HCT116 (cell line): ENCODE data around the gene IZUMO4. TPM values are rescaled to one million over a fixed set of nuclear protein-coding genes. Genes with fewer than 3 reads are reported as not detected.

ENCODE experiments used
- ATAC-seq: fragments of 200-7000 bp; cut with Tn5 transposase; 2 replicates; pipeline ENCODE4 v1.9.1; 2020; ENCODE audit warnings: mild to moderate bottlenecking, moderate library complexity
- BruUV-seq: library from RNA; stranded (reverse); fragments of 400-500 nt; replicated peaks from 2 replicates; lab custom pipeline; 2021; lab: Mats Ljungman, UMichigan
- CTCF ChIA-PET: fragments of 300-600 bp; sonication (Branson Sonifier 250); formaldehyde crosslinking; loops from one replicate; lab custom pipeline; 2021; ENCODE audit warnings: antibody characterized with exemption; lab: Charles Lee
- POLR2A ChIA-PET: fragments of 300-600, 350-600 bp; sonication (Branson Sonifier 250); formaldehyde crosslinking; loops from one replicate; lab custom pipeline; 2021; ENCODE audit warnings: antibody characterized with exemption; lab: Charles Lee
- RAD21 ChIA-PET, 2 experiments: fragments of 300-600 bp; sonication (Branson Sonifier 250); formaldehyde crosslinking; loops; one replicate each; lab custom pipeline; 2023; ENCODE audit warnings: low total read pairs in 2 of 2; ENCODE audit not compliant: uncharacterized antibody in 2 of 2, unreplicated experiment in 2 of 2, low non-redundant PET in 1 of 2; lab: Charles Lee
- DNase-seq: peaks from one replicate; pipeline ENCODE4 v3.0.0-alpha.2; 2010; ENCODE audit warnings: low read depth, low spot score
- H2AFZ ChIP-seq: fragments of 200-600 bp; shearing (Covaris generic), sonication (generic); 2 replicates; pipeline ENCODE4 v1.6.1; 2017; ENCODE audit warnings: low read depth, mixed run types, mixed read lengths, antibody characterized with exemption, low read length; ENCODE audit not compliant: poor library complexity, severe bottlenecking
- H3K27ac ChIP-seq: 2 replicates; pipeline ENCODE4 v1.5.1; 2012; ENCODE audit warnings: low read depth, low read length
- H3K27me3 ChIP-seq: fragments of 200-600 bp; sonication (generic); 2 replicates; pipeline ENCODE4 v1.6.1; 2016; ENCODE audit warnings: mixed run types, low read length, mixed read lengths; ENCODE audit not compliant: insufficient read depth
- H3K36me3 ChIP-seq, 2 experiments: fragments of 200-500 bp in 1 of 2; fragments of 200-600 bp in 1 of 2; sonication (Bioruptor generic) in 1 of 2; sonication (generic) in 1 of 2; 2 replicates each; pipeline versions ENCODE4 v1.5.1 to v1.6.1; 2014 to 2016; ENCODE audit warnings: low read length in 2 of 2, inconsistent platforms in 1 of 2, mixed read lengths in 1 of 2, mixed run types in 1 of 2; ENCODE audit not compliant: insufficient read depth in 2 of 2, control insufficient read depth in 1 of 2
- H3K4me1 ChIP-seq, 2 experiments: fragments of 200-600 bp in 1 of 2; sonication (generic) in 1 of 2; 2 replicates each; pipeline versions ENCODE4 v1.5.1 to v1.6.1; 2012 to 2017; ENCODE audit warnings: low read length in 2 of 2, inconsistent platforms in 1 of 2, mild to moderate bottlenecking in 1 of 2, mixed read lengths in 1 of 2, mixed run types in 1 of 2, moderate library complexity in 1 of 2; ENCODE audit not compliant: insufficient read depth in 2 of 2, control insufficient read depth in 1 of 2
- H3K4me2 ChIP-seq: fragments of 200-600 bp; sonication (generic); 2 replicates; pipeline ENCODE4 v1.6.1; 2017; ENCODE audit warnings: mixed run types, low read length, mixed read lengths
- H3K4me3 ChIP-seq, 2 experiments: fragments of 200-600 bp in 1 of 2; sonication (generic) in 1 of 2; replicated peaks in 1 of 2; 2 replicates each; pipeline ENCODE4 v1.5.1; 2011 to 2016; ENCODE audit warnings: low read length in 2 of 2, control low read depth in 1 of 2, low read depth in 1 of 2, mild to moderate bottlenecking in 1 of 2, mixed read lengths in 1 of 2, mixed run types in 1 of 2
- H3K79me2 ChIP-seq: fragments of 200-600 bp; sonication (generic); 2 replicates; pipeline ENCODE4 v1.6.1; 2017; ENCODE audit warnings: mild to moderate bottlenecking, mixed run types, low read length, moderate library complexity, mixed read lengths; ENCODE audit not compliant: insufficient read depth
- H3K9ac ChIP-seq: fragments of 200-600 bp; sonication (generic); 2 replicates; pipeline ENCODE4 v1.6.1; 2016; ENCODE audit warnings: low read length, mixed read lengths
- H3K9me2 ChIP-seq: fragments of 200-600 bp; sonication (generic), shearing (Covaris generic); 2 replicates; pipeline ENCODE4 v1.6.1; 2017; ENCODE audit warnings: mixed run types, mild to moderate bottlenecking, moderate library complexity; ENCODE audit not compliant: insufficient read depth
- H3K9me3 ChIP-seq, 2 experiments: fragments of 200-500 bp in 1 of 2; fragments of 200-600 bp in 1 of 2; sonication (Bioruptor generic) in 1 of 2; sonication (generic) in 1 of 2; 2 replicates each; pipeline ENCODE4 v1.6.1; 2014 to 2017; ENCODE audit warnings: low read length in 2 of 2, mixed read lengths in 2 of 2, inconsistent platforms in 1 of 2, low read depth in 1 of 2, mild to moderate bottlenecking in 1 of 2, mixed run types in 1 of 2, moderate library complexity in 1 of 2; ENCODE audit not compliant: control insufficient read depth in 1 of 2, insufficient read depth in 1 of 2
- H4K20me1 ChIP-seq: fragments of 200-600 bp; sonication (generic), shearing (Covaris generic); 2 replicates; pipeline ENCODE4 v1.6.1; 2017; ENCODE audit warnings: mixed run types, mild to moderate bottlenecking, moderate library complexity; ENCODE audit not compliant: insufficient read depth
- CEBPB ChIP-seq: IDR thresholded peaks from 2 replicates; pipeline ENCODE4 v1.6.1; 2012; ENCODE audit warnings: low read depth
- EZH2phosphoT487 ChIP-seq: fragments of 200-600 bp; IDR thresholded peaks from 2 replicates; pipeline ENCODE4 v1.6.1; 2018; ENCODE audit warnings: antibody characterized with exemption, borderline replicate concordance
- POLR2A ChIP-seq: IDR thresholded peaks from 2 replicates; pipeline ENCODE4 v1.7.0; 2011; ENCODE audit warnings: borderline replicate concordance; ENCODE audit not compliant: insufficient read depth, insufficient read length; ENCODE audit errors: extremely low read depth
- RAD21 ChIP-seq: IDR thresholded peaks from 2 replicates; pipeline ENCODE4 v1.6.1; 2012; ENCODE audit warnings: low read depth, mild to moderate bottlenecking
- SRF ChIP-seq: IDR thresholded peaks from 2 replicates; pipeline ENCODE4 v1.6.1; 2012; ENCODE audit warnings: low read depth
- ZFX ChIP-seq: fragments of 450-650 bp; IDR thresholded peaks from 2 replicates; pipeline ENCODE4 v1.6.1; 2017
- intact Hi-C: fragments of 100-400 bp; cut with micrococcal nuclease; formaldehyde crosslinking; loops from 2 replicates; pipeline ENCODE4 v1.10.0; 2022
- total RNA-seq: library from RNA; stranded (reverse); gene quantifications from one replicate; pipeline ENCODE4 v1.2.1, GENCODE V29; 2021; ENCODE audit not compliant: unreplicated experiment
- TF ChIP-seq, protein P1 (sequence below): IDR thresholded peaks from 2 replicates; pipeline ENCODE4 v1.6.1; 2012; ENCODE audit warnings: low read depth
- TF ChIP-seq, protein P2 (sequence below), 3 experiments: fragments of 200-600 bp in 1 of 3; sonication (generic) in 1 of 3; IDR thresholded peaks in 2 of 3; conservative IDR thresholded peaks in 1 of 3; 2 replicates each; pipeline ENCODE4 v1.5.1; 2012 to 2017; ENCODE audit warnings: low read depth in 2 of 3, low read length in 2 of 3, antibody characterized with exemption in 1 of 3, borderline replicate concordance in 1 of 3, control low read depth in 1 of 3, mild to moderate bottlenecking in 1 of 3, mixed read lengths in 1 of 3, mixed run types in 1 of 3, moderate library complexity in 1 of 3; ENCODE audit not compliant: insufficient read depth in 1 of 3

The IZUMO4 gene
- total RNA-seq, 1 experiment from 2014 or later = 6.1 TPM

DNA sequence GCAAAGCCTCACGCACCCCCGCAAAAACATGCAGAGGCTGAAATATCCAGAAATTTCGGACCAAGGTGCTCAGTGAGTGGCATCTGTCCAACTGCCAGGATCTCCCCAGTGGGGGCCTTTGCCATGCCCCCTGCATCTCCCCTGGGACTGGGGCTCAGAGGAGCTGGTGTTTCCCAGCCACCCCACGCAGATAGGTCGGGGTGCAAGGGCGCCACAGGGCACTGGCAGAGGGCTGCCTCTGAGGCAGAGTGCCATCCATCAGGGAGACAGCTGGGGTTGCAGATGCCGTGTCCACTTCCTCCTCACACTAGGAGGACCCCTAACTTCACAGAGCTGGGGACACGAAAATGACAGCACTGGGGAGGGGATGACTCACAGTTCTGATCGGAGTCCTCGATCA lies 26.3 kb downstream of the IZUMO4 start:
- Histone ChIP-seq H3K9ac (no peak overlapping the region), H3K36me3 (peaks cover 33 to 57% of the 10 kb centered on the region in 2 experiments; a peak in 3 of 4 replicates), H3K9me3 (no peaks in the 10 kb centered on the region), H3K9me2 (no peaks in the 10 kb centered on the region)
- RAD21 ChIA-PET = no interaction called here
- DNase-seq (no peak), ATAC-seq (no peak)
- intact Hi-C loops = no loop called here
- TF ChIP-seq RAD21 = no peak
- TF ChIP-seq SRF = no peak
- TF ChIP-seq POLR2A = no peak
- TF ChIP-seq, all 23 proteins: peak for 0
- BruUV-seq = no TSS peak
- ChIA-PET POLR2A (no interaction called here), CTCF (no interaction called here)
- no peak overlapping the region for H3K4me2 ChIP-seq
- H2AFZ ChIP-seq = no peak overlapping the region
- no peaks in the 10 kb centered on the region for H4K20me1 ChIP-seq
- no peaks in the 10 kb centered on the region for H3K27me3 ChIP-seq
- no peak overlapping the region for H3K27ac ChIP-seq
- no peaks in the 10 kb centered on the region for H3K4me1 ChIP-seq
- H3K4me3 ChIP-seq = no peak overlapping the region
- H3K79me2 ChIP-seq = peaks cover 4% of the 10 kb centered on the region; the same call in 1 of the 2 replicates

DNA sequence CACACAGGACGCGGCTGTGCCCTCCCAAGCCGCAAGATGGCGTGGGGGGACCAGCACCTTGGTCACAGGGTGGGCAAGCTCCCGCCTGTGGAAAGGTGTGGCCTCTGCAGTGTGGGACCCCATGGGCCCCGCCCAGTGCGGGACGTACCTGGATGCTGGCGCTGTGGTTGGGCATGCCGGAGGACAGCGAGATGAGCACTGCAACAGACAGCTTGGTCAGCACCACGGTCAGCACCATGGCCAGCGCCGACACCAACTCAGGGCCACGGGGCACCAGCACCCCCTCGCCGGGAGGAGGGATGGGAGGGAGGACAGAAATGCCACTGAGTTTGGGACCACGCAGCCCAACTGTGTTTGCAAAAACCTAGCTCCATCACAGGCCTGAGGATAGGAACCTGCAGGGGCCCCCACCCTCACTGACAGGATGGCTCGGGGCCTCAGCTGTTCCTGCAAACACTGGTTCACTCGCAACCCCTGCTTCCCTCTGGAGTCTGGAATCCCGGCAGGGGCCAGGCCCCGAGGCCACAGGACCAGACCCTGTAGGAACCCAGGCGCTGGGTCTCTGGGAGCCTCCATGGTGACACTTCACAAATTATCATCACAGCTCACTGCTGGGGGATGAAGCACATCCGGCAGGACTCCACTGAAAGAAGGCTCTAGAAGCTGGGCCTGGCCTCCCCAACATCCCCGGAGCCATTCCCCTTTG lies 27.1 kb downstream of the IZUMO4 start:
- TF ChIP-seq CEBPB (no peak), EZH2phosphoT487 (no peak), RAD21 (no peak), POLR2A (no peak), ZFX (no peak)
- TF ChIP-seq, protein P1, sequence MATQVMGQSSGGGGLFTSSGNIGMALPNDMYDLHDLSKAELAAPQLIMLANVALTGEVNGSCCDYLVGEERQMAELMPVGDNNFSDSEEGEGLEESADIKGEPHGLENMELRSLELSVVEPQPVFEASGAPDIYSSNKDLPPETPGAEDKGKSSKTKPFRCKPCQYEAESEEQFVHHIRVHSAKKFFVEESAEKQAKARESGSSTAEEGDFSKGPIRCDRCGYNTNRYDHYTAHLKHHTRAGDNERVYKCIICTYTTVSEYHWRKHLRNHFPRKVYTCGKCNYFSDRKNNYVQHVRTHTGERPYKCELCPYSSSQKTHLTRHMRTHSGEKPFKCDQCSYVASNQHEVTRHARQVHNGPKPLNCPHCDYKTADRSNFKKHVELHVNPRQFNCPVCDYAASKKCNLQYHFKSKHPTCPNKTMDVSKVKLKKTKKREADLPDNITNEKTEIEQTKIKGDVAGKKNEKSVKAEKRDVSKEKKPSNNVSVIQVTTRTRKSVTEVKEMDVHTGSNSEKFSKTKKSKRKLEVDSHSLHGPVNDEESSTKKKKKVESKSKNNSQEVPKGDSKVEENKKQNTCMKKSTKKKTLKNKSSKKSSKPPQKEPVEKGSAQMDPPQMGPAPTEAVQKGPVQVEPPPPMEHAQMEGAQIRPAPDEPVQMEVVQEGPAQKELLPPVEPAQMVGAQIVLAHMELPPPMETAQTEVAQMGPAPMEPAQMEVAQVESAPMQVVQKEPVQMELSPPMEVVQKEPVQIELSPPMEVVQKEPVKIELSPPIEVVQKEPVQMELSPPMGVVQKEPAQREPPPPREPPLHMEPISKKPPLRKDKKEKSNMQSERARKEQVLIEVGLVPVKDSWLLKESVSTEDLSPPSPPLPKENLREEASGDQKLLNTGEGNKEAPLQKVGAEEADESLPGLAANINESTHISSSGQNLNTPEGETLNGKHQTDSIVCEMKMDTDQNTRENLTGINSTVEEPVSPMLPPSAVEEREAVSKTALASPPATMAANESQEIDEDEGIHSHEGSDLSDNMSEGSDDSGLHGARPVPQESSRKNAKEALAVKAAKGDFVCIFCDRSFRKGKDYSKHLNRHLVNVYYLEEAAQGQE = peak; percentile 78
- TF ChIP-seq, protein P2, sequence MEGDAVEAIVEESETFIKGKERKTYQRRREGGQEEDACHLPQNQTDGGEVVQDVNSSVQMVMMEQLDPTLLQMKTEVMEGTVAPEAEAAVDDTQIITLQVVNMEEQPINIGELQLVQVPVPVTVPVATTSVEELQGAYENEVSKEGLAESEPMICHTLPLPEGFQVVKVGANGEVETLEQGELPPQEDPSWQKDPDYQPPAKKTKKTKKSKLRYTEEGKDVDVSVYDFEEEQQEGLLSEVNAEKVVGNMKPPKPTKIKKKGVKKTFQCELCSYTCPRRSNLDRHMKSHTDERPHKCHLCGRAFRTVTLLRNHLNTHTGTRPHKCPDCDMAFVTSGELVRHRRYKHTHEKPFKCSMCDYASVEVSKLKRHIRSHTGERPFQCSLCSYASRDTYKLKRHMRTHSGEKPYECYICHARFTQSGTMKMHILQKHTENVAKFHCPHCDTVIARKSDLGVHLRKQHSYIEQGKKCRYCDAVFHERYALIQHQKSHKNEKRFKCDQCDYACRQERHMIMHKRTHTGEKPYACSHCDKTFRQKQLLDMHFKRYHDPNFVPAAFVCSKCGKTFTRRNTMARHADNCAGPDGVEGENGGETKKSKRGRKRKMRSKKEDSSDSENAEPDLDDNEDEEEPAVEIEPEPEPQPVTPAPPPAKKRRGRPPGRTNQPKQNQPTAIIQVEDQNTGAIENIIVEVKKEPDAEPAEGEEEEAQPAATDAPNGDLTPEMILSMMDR (IDR thresholded peaks at IDR 0.05 in 2 of 3, conservative IDR thresholded peaks at IDR 0.05 in 1 of 3; ENCODE audit: borderline replicate concordance in 1 of 3, insufficient read depth in 1 of 3, low read depth in 2 of 3, low read length in 2 of 3) = no peak
- ATAC-seq (peak; percentile 38; the same call in 1 of the 2 replicates), DNase-seq (no peak)
- H4K20me1 ChIP-seq = no peaks in the 10 kb centered on the region
- H3K27me3 ChIP-seq = no peaks in the 10 kb centered on the region
- ChIA-PET CTCF (no interaction called here), RAD21 (no interaction called here), POLR2A (no interaction called here)
- peaks cover 31 to 51% of the 10 kb centered on the region in 2 experiments; a peak in 3 of 4 replicates for H3K36me3 ChIP-seq
- no peaks in the 10 kb centered on the region for H3K9me2 ChIP-seq
- H3K9ac ChIP-seq = no peak overlapping the region
- H3K9me3 ChIP-seq = no peaks in the 10 kb centered on the region
- H3K79me2 ChIP-seq = peaks cover 4% of the 10 kb centered on the region; the same call in 1 of the 2 replicates
- intact Hi-C loops = no loop called here
- no peak overlapping the region for H3K4me3 ChIP-seq
- BruUV-seq = no TSS peak
- H3K27ac ChIP-seq = no peak overlapping the region
- no peak overlapping the region for H3K4me2 ChIP-seq
- no peak overlapping the region for H2AFZ ChIP-seq
- no peaks in the 10 kb centered on the region for H3K4me1 ChIP-seq
